Right lobe of liver (tissue), 6 donors: ENCODE data around the gene ATP13A3. TPM values are rescaled to one million over a fixed set of nuclear protein-coding genes. Genes with fewer than 3 reads are reported as not detected.

Source experiments
- ATAC-seq, 4 donors: fragments of 200-7000 bp; cut with Tn5 transposase; one replicate each; pipeline ENCODE4 v1.9.1; 2020; ENCODE audit warnings: mild to moderate bottlenecking in 4 of 4, moderate library complexity in 4 of 4
- DNase-seq, 3 donors: peaks; one replicate each; pipeline ENCODE4 v3.0.0-alpha.2; 2020
- H3K27ac ChIP-seq, 3 donors: fragments of 200-600 bp; one replicate each; pipeline ENCODE4 v1.8.0; 2022
- H3K27me3 ChIP-seq, 2 donors: fragments of 200-600 bp; one replicate each; pipeline ENCODE4 v1.8.0; 2022
- H3K36me3 ChIP-seq, 4 donors: fragments of 200-600 bp; sonication (generic) in 1 of 4; one replicate each; pipeline versions ENCODE4 v1.5.1 to v1.8.0; 2017 to 2022; ENCODE audit warnings: control low read depth in 1 of 4
- H3K4me1 ChIP-seq, 4 donors: fragments of 200-600 bp; sonication (generic) in 1 of 4; one replicate each; pipeline versions ENCODE4 v1.5.1 to v1.8.0; 2017 to 2022; ENCODE audit warnings: control low read depth in 1 of 4
- H3K4me3 ChIP-seq, 3 donors: fragments of 200-600 bp; one replicate each; pipeline ENCODE4 v1.8.0; 2022
- H3K9me3 ChIP-seq, 4 donors: fragments of 200-600 bp; sonication (generic) in 1 of 4; one replicate each; pipeline versions ENCODE4 v1.5.1 to v1.8.0; 2017 to 2022; ENCODE audit warnings: control low read depth in 1 of 4
- CTCF ChIP-seq, 4 donors: fragments of 200-600 bp in 3 of 4; fragments of 450-650 bp in 1 of 4; IDR thresholded peaks; one replicate each; pipeline versions ENCODE4 v1.5.1 to v1.8.0; 2016 to 2022; ENCODE audit warnings: antibody characterized with exemption in 4 of 4, mild to moderate bottlenecking in 2 of 4
- POLR2A ChIP-seq: fragments of 450-650 bp; IDR thresholded peaks from one replicate; pipeline ENCODE4 v1.6.1; 2017; ENCODE audit warnings: antibody characterized with exemption, mild to moderate bottlenecking
- WGBS: methylation state at CpG from one replicate; pipeline ENCODE4 v1.1.6; 2018; ENCODE audit warnings: low coverage, low lambda C conversion rate; ENCODE audit not compliant: insufficient coverage; ENCODE audit errors: missing lambda C conversion rate; 5-methylcytosine and 5-hydroxymethylcytosine counted together
- intact Hi-C, 2 donors: fragments of 100-400 bp; cut with DNase I; formaldehyde crosslinking; loops; one replicate each; pipeline versions ENCODE4 v1.11.2 to v1.14.1; 2022
- total RNA-seq, 6 experiments: library from RNA; depleted of rRNA in 2 of 6; stranded (reverse); fragments of >200 nt in 2 of 6; fragmentation: NEBNext Ultra II Directional in 3 of 6; extraction: Animal tissue kit (Norgen Biotek cat#: 25700) in 3 of 6; gene quantifications; one replicate each; pipeline versions ENCODE4 v1.1.0 to v1.2.4, GENCODE V29; 2016 to 2023
- donor health status: DM: no; HTN: yes; CAD: no.
- donor health status: DM: no; HTN: no; CAD: no.
- donor health status: DM: no; HTN: no; CAD: no.
- donor health status: DM: no; HTN: yes; CAD: no.
- donor health status: DM: no; HTN: yes; CAD: no.

ATP13A3 gene
- total RNA-seq, 6 experiments from 2014 or later: 109 to 172 (median 145) TPM

GRCh38 chr3:194407423-194407822 lies 79.4 kb downstream of the ATP13A3 start:
- no peak for TF ChIP-seq CTCF (IDR thresholded peaks at IDR 0.05)
- TF ChIP-seq POLR2A: no peak
- DNase-seq (no peak), ATAC-seq (peak in 1 of 4 donors; percentile 59)
- H3K4me1 ChIP-seq: no peaks in the 10 kb centered on the region
- H3K27ac ChIP-seq: no peak overlapping the region
- H3K4me3 ChIP-seq: no peak overlapping the region
- WGBS: 67% methylated on average over 7 of the region's 7 CpGs
- H3K36me3 ChIP-seq: peaks cover 0 to 25% (median 9%) of the 10 kb centered on the region in 4 donors
- no peaks in the 10 kb centered on the region for H3K27me3 ChIP-seq
- intact Hi-C loops: loop anchor here in 1 of 2 donors (5.0 kb wide), 1 partner anchor 65 kb away; no protein-coding TSS in a partner anchor
- H3K9me3 ChIP-seq: no peaks in the 10 kb centered on the region

DNA sequence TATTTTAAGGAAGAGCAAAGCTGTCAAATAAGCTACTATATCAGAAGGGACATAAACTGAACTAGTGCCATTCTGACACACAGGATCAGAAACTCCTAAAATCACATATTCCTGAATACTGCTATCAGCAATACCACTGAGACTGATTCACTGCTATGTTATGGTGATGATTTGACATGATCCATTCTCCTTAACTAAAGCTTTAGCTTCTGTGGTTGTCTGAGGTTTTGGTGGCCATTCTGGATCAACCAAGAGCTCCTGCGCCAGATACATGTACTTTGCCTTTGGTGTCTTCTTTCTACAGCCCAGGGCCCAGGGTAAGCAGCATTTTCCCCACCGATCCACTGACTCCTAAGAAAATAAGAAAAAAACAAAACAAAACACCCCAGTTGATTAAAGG lies 81.0 kb downstream of the ATP13A3 start:
- intact Hi-C loops: loop anchor here in 1 of 2 donors (5.0 kb wide), 1 partner anchor 63 kb away; no protein-coding TSS in a partner anchor
- Histone ChIP-seq H3K27me3 (no peaks in the 10 kb centered on the region), H3K4me1 (no peaks in the 10 kb centered on the region), H3K4me3 (no peak overlapping the region), H3K36me3 (peaks cover 0 to 20% (median 6%) of the 10 kb centered on the region in 4 donors), H3K27ac (no peak overlapping the region), H3K9me3 (no peaks in the 10 kb centered on the region)
- DNase-seq: no peak
- WGBS: 100% methylated on average over 2 of the region's 2 CpGs
- no peak for ATAC-seq
- TF ChIP-seq CTCF (IDR thresholded peaks at IDR 0.05) (no peak), POLR2A (no peak)

GRCh38 chr3:194404365-194405140 lies 82.2 kb downstream of the ATP13A3 start:
- WGBS: 39% methylated on average over 10 of the region's 10 CpGs
- Histone ChIP-seq H3K27ac (no peak overlapping the region), H3K27me3 (no peaks in the 10 kb centered on the region), H3K36me3 (peaks cover 0 to 20% (median 6%) of the 10 kb centered on the region in 4 donors), H3K4me3 (no peak overlapping the region), H3K4me1 (no peaks in the 10 kb centered on the region), H3K9me3 (no peaks in the 10 kb centered on the region)
- no peak for TF ChIP-seq POLR2A
- TF ChIP-seq CTCF (IDR thresholded peaks at IDR 0.05): peak; percentile 63 to 78 (median 69)
- intact Hi-C loops: loop anchor here (5.0 kb wide), 2 partner anchors 62 to 67 kb away; no protein-coding TSS in a partner anchor
- DNase-seq (no peak), ATAC-seq (peak; percentile 34 to 78 (median 68))

DNA sequence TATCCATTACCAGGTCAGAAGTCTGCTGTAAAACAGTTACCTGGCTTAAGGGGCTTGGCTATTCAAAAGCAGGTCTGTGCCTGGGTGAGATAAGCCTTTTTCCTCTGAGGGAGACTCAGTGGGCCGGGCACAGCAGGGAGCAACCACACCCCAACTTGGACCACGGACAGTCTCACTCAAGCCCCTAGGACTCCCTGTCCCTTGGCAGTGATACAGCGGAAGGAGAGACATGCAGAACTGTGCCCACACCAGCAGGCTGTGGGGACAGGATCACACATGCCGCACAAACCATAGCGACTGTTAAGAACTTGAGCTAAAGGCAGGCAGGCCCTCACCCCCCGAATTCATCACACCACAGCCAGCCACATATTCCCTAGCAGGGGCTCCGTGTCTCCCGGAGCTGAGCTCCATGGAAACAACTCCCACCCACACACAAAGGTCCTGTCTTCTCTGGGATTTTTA lies 84.9 kb downstream of the ATP13A3 start:
- H3K9me3 ChIP-seq: no peaks in the 10 kb centered on the region
- TF ChIP-seq POLR2A (no peak), CTCF (IDR thresholded peaks at IDR 0.05) (no peak)
- ATAC-seq (peak in 1 of 4 donors; percentile 10), DNase-seq (no peak)
- no peak overlapping the region for H3K4me3 ChIP-seq
- H3K4me1 ChIP-seq: peaks cover 0 to 17% (median 1%) of the 10 kb centered on the region in 4 donors
- intact Hi-C loops: loop anchor here in 1 of 2 donors (5.0 kb wide), 1 partner anchor 65 kb away; no protein-coding TSS in a partner anchor
- no peaks in the 10 kb centered on the region for H3K27me3 ChIP-seq
- H3K36me3 ChIP-seq: peaks cover 0 to 12% (median 0%) of the 10 kb centered on the region in 4 donors
- WGBS: 92% methylated on average over 2 of the region's 8 CpGs
- H3K27ac ChIP-seq: no peak overlapping the region
